Activated CD4-positive, alpha-beta T cell treated with anti-CD3 and anti-CD28 coated beads, Interleukin-2, amount 50 U/mL, for 16 hours (primary cell): ENCODE results near the gene THYN1.
"Not testable (repeated sequence)": the region's sequence is repeated elsewhere in the genome, so short reads cannot be mapped to it uniquely, and the experiment has no call there.

ENCODE experiments used
- DNase-seq: peaks from one replicate; pipeline ENCODE4 v3.0.0-alpha.2; 2020

The THYN1 gene

DNA sequence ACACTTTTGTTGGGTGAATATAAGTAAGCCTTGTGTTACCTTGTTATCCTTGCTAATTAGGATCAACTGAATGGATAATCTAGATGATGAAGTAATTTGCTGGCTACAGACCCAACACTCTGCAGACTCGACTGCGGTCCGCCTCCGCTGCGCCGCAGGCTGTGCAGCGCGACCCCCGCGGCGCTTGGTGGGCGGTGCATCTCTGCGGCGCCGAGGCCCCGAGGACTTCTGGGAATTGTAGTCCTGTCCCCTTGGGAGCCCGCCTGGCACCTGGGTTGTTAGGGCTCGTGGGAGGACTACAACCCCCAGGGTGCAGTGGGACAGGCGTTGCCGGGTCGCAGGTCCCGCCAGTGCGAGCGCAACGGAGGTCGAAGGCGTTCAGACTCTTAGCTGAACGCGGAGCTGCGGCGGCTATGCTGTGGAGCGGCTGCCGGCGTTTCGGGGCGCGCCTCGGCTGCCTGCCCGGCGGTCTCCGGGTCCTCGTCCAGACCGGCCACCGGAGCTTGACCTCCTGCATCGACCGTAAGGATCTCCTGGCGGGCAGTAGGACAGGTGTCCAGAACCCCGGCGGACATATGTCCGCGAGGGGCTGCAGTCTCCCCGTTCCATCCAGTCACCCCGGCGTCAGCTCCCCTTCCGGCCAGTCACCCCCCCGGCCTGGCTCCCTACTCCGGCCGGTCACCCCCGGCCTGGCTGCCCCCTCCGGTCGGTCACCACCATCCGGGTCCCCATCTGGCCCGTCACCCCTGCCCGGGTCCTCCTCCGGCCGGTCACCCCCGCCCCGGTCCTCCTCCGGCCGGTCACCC is at the start of gene THYN1, which contains the start of gene ACAD8:
THYN1 (minus strand) TSS at position 165 of the 806 bp plus-strand sequence. CDS start 470 bp downstream, outside the sequence.
ACAD8 (plus strand) TSS at position 381 of the 806 bp plus-strand sequence; CDS start at position 414, 33 bp downstream.
- peak; percentile 97 for DNase-seq

- peak; percentile 51 for DNase-seq
Measured at GRCh38 chr11:134294664-134295063, 41.5 kb upstream of the THYN1 start.

GRCh38 chr11:134293119-134294113 is 40.3 kb upstream of the THYN1 start:
- DNase-seq, result no peak

- DNase-seq, result no peak
Measured at GRCh38 chr11:134292661-134293060, 39.5 kb upstream of the THYN1 start.

GRCh38 chr11:134291196-134291595 is 38.0 kb upstream of the THYN1 start:
- DNase-seq, result no peak

- no peak for DNase-seq
Measured at GRCh38 chr11:134290646-134291045, 37.5 kb upstream of the THYN1 start.

DNA sequence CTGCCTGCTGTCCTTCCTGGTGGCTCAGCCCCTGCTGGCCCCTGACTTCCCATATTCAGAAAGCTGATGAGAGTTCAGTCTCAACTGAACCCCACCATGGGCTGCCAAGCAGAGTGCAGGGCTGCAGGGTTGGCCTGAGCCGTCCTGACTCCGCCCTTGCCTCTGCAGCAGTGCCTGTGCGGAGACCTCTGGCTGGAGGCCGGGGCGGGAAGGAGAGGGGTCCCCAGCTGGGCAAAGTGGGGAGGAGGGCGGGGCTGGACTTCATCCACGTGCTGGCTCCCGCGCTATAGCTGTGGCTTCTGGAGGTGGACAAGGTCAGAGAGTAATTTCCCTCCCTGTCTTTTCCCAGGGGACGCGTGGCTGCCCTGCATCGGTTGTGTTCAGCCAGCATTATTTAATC is 36.6 kb upstream of the THYN1 start:
- DNase-seq, result no peak

DNA sequence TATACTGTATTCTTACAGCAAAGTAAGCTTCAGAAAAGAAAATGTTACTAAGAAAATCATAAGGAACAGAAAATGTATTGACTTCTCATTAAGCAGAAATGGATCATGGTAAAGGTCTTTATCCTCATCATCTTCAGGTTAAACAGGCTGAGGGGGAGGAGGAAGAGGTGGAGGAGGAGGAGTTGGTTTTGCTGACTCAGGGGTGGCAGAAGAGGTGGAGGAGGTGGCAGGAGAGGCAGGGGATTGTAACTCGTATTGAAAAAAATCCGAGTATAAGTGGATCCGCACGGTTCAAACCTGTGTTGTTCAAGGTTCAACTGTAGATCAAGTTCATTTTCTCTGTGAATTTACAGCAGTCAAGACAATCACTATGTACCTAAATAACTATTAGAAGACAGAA is 36.0 kb upstream of the THYN1 start:
- DNase-seq, result no peak

- no peak for DNase-seq
Measured at GRCh38 chr11:134288486-134288885, 35.3 kb upstream of the THYN1 start.

GRCh38 chr11:134287561-134287960 is 34.4 kb upstream of the THYN1 start:
- no peak for DNase-seq

GRCh38 chr11:134284349-134284748 is 31.2 kb upstream of the THYN1 start:
- DNase-seq, result not testable (repeated sequence)

DNA sequence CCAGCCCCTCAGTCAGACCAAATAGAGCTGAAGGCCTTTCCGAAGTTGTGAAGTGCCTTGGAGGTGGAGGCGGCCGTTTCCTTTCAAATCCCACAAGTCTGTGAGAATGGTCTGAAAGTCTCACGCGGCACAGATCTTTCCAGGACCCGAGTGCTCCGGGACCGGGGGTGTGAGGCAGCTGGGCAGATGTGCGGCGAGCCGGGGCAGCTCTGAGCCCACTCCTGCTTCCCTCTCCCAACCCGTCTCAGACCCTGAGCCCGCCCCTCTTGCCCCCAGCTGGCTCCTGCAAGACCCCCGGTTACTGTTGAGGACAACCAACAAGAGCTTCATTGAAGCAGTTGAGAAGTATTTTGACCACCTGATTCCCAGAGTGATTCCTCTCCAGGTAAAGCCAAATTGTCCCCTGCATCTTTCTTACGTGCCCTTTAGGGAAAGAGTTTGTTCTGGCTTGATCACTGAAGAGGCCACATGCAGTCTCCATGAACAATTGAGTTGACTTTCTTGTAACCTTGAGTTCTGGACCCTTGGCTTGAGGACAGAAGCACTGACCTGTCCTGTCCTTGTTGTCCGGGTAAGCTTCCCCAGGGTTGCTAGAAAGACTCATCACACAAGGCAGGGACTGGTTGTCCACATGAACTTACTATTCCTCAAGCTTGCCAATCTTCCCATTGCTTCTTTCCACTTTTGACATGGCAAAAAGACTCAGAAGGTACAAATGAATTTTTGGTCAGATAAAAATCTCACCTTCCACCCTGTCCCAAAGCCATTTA is 30.5 kb upstream of the THYN1 start:
- no peak for DNase-seq

DNA sequence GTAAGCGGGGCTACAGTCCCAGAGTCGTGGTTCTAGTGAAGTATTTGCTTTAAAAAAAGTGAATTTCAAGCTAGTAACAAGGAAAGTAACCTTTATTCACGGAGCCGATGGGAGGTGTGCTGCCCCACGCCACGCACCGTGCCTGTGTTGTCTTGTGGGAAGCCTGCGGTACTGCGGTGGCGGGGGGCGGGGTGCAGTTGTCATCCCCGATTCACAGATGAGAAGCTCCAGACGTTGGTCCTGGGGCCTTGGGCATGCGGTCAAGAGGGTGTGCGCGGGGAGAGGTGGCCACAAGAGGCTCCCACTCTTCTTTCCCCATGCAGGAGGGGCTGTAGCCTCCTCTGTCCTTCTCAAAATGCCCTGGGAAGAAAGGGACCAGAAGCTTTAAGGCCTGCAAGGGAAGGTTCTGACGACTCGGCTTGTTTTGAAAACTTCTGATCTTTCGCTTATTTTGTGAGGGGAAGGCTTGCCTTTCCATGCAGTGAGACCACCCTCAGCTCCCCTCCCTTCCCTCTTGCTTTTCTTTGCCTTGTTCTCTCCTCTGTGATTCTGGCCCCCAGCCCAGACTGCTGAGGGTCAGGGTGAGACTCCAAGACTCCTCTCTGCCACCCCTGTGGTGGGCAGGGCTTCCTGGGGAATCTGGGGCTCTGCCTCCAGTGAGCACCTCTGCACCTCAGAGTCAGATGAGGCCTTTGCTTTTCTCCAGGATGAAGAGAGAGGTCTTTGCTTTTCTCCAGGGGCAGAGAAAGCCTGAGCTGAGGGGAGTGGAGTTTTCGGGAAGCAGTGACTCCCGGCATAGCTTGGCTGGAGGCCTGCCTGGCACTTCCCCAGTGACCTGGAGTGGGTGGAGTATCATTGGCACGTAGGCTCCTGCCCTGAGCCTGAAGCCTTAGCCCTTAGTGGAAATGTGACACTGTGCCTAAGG is 29.2 kb upstream of the THYN1 start:
- no peak for DNase-seq

- not testable (repeated sequence) for DNase-seq
Measured at GRCh38 chr11:134281635-134282034, 28.5 kb upstream of the THYN1 start.

- DNase-seq, result no peak
Measured at GRCh38 chr11:134278356-134278755, 25.2 kb upstream of the THYN1 start.

GRCh38 chr11:134277183-134278001 is 24.2 kb upstream of the THYN1 start:
- no peak for DNase-seq

DNA sequence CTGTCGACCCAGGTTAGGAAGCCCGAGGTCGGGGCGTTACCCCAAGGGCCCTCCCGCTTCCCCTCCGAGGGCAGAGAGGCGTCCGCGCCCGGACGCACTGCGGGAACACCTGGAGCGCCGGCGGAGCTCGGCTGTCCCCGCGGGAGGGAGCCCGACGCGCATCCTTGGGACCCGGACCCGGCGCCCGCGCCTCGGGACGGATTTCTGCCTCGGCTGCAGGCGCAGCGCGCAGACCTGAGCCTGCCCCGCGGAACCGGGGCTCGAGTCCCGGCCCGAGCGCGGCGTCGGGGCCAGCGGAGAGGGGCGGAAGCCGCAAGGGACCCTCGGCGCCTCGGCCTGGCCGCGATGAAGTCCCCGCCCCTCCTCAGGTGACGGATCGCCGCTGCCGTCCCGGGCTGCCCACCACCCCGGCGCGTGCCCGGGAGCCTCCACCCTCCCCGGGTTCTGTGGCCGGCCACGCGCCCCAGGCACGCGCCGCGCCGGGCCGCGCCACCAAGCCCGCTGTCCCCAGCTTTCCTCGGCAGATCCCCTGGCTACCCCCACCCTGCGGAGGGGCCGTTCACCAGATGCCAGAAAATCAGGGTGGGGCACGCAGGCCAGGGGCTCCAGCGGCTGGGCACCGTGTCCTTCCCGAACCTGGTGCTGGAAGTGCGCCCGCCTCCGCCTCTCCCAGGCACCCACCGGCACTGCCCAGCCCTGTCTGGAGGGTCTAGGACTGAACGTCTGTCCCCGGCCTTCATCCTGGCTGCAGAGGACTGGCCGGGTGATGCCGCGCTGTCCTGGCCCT is 23.4 kb upstream of the THYN1 start:
- DNase-seq, result peak; percentile 28

GRCh38 chr11:134275534-134276395 is 22.6 kb upstream of the THYN1 start, which contains the start of gene GLB1L3:
Gene GLB1L3, plus strand, starts transcription at chr11:134276379. Its CDS starts 362 bp downstream, at chr11:134276741.
- DNase-seq, result peak; percentile 86

GRCh38 chr11:134275188-134275533 is 22.0 kb upstream of the THYN1 start:
- no peak for DNase-seq
